GM19035 (cell line): ENCODE measurements around the gene CSRP1.

ENCODE experiments used
- ATAC-seq: cut with Tn5 transposase; IDR thresholded peaks from one replicate; pipeline ENCODE4 v1.9.1; 2021; ENCODE audit not compliant: unreplicated experiment

Gene CSRP1

DNA sequence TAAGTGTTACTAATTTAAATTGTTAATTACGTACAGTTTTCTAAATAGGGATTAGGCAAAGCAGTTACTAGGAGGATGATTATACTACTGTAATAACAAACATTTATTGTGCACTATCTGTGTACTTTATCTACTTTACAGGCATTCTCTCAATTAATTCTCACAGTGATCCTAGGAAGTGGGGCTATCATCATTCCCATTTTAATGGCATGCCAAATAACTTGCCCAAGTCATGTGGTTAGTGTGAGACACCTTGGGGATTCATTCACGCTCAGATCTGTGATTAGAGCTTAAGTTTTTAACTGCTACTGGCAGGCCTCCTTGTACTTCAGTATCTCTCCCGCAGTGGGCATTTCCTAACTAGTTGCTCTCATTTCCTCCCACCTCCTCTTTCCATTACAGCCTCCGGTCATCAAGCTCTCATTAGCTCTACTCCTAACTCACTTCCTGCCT is 49.4 kb downstream of the CSRP1 start:
- ATAC-seq = no peak

DNA sequence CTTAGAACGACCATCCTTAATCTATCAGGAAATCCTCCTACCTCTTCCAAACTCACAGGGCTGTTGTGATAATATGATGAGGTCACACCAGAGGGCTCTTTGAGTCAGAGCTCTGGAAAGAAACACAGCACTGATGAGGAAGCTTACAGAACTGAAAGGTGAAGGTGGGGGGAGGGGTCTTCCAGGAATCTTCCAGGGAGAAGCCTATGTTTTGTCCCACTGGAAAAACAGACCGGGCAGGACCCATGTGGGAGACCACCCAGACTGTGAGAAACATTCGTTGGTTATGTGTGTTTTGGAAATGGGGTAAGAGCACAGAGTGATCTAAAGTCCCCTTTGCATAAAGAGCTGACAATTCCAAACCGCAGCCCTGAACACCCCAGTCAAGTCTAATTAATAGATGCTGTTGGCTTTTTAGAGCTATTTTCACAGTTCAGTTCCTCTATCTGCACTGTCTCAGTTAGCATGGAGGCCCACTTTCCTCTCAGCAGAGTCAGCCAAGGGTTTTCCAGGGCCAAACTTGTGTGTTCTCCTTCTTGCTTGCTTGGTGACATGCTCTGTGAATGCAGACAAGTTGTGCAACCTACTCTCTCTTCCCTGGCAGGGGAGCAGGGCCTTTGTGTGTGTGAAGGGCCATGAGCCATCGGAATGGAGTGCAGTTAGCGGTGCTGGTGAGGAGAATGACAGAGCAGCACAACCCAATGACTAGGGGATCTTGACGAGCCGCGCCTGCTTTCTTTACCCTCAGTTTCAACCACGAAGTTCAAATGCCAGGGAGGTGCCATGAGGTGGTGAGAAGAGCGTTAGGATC is 50.2 kb downstream of the CSRP1 start:
- ATAC-seq = no peak

DNA sequence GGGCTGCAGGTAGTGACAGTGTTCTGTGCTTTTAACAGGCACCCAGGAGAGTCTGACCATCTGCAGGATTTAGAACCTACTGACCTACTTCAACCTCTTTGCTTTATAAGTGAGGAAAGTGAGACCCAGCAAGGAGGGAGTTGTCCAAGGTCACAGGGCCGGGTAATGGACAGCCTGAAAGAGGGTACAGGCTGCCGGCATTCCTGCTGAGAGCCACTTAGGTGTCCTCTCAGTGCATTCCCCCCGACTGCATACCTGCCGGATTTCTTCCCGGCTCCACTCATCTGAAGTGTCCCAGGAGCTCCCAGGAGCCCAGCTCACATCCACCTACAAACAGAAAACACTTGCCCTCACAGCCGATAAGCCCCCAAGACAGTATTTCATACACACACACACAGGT is 51.8 kb downstream of the CSRP1 start:
- ATAC-seq = no peak

GRCh38 chr1:201454608-201455007 is 52.3 kb downstream of the CSRP1 start:
- ATAC-seq = no peak

GRCh38 chr1:201452866-201453265 is 54.1 kb downstream of the CSRP1 start:
- no peak for ATAC-seq

- ATAC-seq = no peak
These were observed 56.1 kb downstream of the CSRP1 start for GRCh38 chr1:201450721-201451291.

DNA sequence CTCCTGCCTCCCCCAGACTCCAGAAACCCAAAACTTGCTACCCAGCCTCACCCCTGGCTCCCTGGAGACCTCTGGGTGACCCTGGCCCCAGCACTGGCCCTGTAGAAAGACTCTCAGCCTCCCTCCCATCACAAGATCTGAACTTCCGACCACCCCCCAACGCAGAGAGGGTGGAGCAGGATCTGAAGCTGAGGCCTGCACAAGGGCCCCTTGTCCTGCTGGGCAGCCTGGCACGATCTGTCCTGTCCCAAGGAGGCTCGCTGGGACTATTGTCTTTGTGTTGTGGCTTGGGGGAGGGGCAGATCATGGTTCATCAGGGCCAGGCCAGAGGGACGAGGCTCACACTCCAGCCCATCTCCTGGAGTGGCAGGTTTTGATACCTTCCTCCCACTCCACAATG is 57.9 kb downstream of the CSRP1 start:
- no peak for ATAC-seq

- peak; percentile 70 for ATAC-seq
These were observed 58.7 kb downstream of the CSRP1 start for GRCh38 chr1:201447903-201448871.

GRCh38 chr1:201445310-201445709 is 61.6 kb downstream of the CSRP1 start:
- ATAC-seq = no peak

DNA sequence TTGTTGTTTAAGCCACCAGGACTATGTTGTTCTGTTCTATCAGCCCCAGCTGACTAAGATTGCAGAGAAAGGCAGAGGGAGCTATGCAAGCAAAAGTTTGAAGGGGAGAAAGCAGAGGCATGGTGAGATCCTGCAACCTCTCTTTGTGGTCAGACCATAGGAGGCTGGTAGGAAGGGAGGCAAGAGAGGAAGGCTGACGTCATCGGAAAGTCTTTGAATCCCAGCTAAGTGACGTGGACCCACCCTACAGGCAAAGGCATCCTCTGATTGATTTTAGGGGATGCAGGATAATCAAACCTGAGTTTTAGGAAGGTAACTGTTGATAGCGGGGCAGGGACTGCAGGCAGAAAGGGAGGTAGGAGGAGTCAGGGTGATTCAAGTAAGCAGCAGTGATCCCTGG is 62.1 kb downstream of the CSRP1 start:
- no peak for ATAC-seq

DNA sequence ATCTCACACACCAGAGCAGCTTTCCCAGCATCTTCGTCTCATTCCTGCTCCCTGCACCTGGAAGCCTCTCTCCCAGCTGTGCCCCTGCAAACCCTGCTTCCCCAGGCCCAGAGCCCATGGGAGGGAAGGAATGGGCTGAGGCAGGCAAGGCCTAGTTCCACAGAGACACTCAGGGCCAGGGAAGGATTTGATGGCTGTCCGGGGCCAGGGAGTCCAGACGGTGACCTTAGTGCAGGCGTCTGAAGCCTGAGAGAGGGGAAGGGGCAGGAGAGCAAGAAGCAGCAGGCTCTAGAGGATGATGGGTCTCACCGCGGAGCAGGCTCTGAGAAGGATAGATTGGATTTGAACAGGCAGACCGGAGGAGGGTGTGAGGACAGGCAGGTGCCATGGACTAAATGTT is 63.2 kb downstream of the CSRP1 start:
- ATAC-seq = no peak

- ATAC-seq = no peak
These were observed 70.0 kb downstream of the CSRP1 start for GRCh38 chr1:201436969-201437368.

- ATAC-seq = no peak
These were observed 70.5 kb downstream of the CSRP1 start for GRCh38 chr1:201436393-201436792.

DNA sequence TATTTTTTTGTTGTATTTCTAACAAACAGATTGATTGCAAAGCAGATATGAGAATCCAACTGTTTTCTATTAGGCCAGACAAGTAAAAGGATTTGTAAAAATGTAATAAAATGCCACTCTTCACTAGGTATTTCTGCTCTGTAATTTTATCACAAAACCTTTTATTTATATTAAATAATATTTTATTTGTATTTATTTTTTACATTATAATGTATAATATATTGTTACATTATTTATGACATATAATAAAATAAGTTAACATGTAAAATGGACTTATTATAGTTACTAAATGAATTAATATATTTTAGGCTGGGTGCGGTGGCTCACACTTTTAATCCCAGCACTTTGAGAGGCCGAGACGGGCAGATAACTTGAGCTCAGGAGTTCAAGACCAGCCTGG is 72.7 kb downstream of the CSRP1 start:
- ATAC-seq = no peak

DNA sequence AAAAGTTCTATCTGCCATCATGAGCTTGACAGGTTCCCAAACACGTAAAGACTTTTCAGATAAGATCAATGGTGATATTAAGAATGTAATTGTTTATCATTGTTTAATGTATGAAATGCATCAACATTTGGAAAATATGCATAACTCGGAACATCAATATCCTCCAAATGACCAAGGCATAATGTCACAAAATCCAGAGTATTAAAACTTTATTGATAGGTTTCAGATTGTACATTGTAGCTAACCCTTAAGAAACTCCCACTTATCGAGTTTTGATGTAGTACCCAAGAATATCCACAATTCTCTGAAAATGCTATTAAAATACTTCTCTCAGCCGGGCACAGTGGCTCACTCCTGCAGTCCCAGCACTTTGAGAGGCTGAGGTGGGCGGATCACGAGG is 73.3 kb downstream of the CSRP1 start:
- ATAC-seq = no peak
